ENCODE results near the gene RTL1. TPM values are rescaled to one million over a fixed set of nuclear protein-coding genes. Genes with fewer than 3 reads are reported as not detected.

Gene RTL1
- total RNA-seq, 1 donor from 2014 or later = not detected

GRCh38 chr14:100898935-100899883, 4.3 kb downstream of the RTL1 start:
- DNase-seq (ENCODE audit: low spot score) = peak; percentile 44

GRCh38 chr14:100898465-100898864, 5.1 kb downstream of the RTL1 start:
- ATAC-seq (no peak), DNase-seq (ENCODE audit: low spot score) (peak; percentile 33)

More at GRCh38 chr14:100898935-100899883, 4.3 kb downstream of the RTL1 start:
- ATAC-seq = peak; percentile 41

- peak; percentile 35 for DNase-seq (ENCODE audit: low spot score)
- no peak for ATAC-seq
These were observed 7.0 kb downstream of the RTL1 start for GRCh38 chr14:100896369-100897060.

GRCh38 chr14:100895411-100895810, 8.1 kb downstream of the RTL1 start:
- DNase-seq (ENCODE audit: low spot score) (no peak), ATAC-seq (no peak)

GRCh38 chr14:100894416-100894815, 9.1 kb downstream of the RTL1 start:
- DNase-seq (ENCODE audit: low spot score) (peak; percentile 28), ATAC-seq (no peak)

GRCh38 chr14:100893760-100894159, 9.8 kb downstream of the RTL1 start:
- DNase-seq (ENCODE audit: low spot score) = peak; percentile 28
- ATAC-seq = no peak

- DNase-seq (ENCODE audit: low spot score) (peak; percentile 28), ATAC-seq (no peak)
These were observed 10.3 kb downstream of the RTL1 start for GRCh38 chr14:100893228-100893601.

- DNase-seq (ENCODE audit: low spot score) = no peak
- no peak for ATAC-seq
These were observed 10.9 kb downstream of the RTL1 start for GRCh38 chr14:100892496-100893227.

GRCh38 chr14:100891501-100892445, 11.7 kb downstream of the RTL1 start:
- DNase-seq (ENCODE audit: low spot score) (peak; percentile 33), ATAC-seq (no peak)

- DNase-seq (ENCODE audit: low spot score) (peak; percentile 28), ATAC-seq (no peak)
These were observed 12.5 kb downstream of the RTL1 start for GRCh38 chr14:100891051-100891450.

GRCh38 chr14:100890061-100890850, 13.3 kb downstream of the RTL1 start:
- no peak for ATAC-seq
- DNase-seq (ENCODE audit: low spot score) = peak; percentile 27

- DNase-seq (ENCODE audit: low spot score) = no peak
These were observed 13.9 kb downstream of the RTL1 start for GRCh38 chr14:100889641-100890040.

GRCh38 chr14:100888789-100889315, 14.7 kb downstream of the RTL1 start:
- DNase-seq (ENCODE audit: low spot score) = no peak
- no peak for ATAC-seq

More at GRCh38 chr14:100889641-100890040, 13.9 kb downstream of the RTL1 start:
- ATAC-seq = no peak

- ATAC-seq = no peak
- no peak for DNase-seq (ENCODE audit: low spot score)
These were observed 15.7 kb downstream of the RTL1 start for GRCh38 chr14:100887728-100888335.

- DNase-seq (ENCODE audit: low spot score) = no peak
- ATAC-seq = no peak
These were observed 17.9 kb downstream of the RTL1 start for GRCh38 chr14:100885617-100886016.

GRCh38 chr14:100885196-100885595, 18.3 kb downstream of the RTL1 start:
- no peak for DNase-seq (ENCODE audit: low spot score)

GRCh38 chr14:100884456-100884855, 19.1 kb downstream of the RTL1 start:
- ATAC-seq = no peak
- no peak for DNase-seq (ENCODE audit: low spot score)

More at GRCh38 chr14:100885196-100885595, 18.3 kb downstream of the RTL1 start:
- no peak for ATAC-seq

- DNase-seq (ENCODE audit: low spot score) (no peak), ATAC-seq (no peak)
These were observed 19.8 kb downstream of the RTL1 start for GRCh38 chr14:100883789-100884101.
